Pancreas (tissue), 10 donors: ENCODE results near the gene SASH1. TPM values are rescaled to one million over a fixed set of nuclear protein-coding genes. Genes with fewer than 3 reads are reported as not detected.

ENCODE experiments used
- ATAC-seq, 4 donors: fragments of 200-7000 bp; cut with Tn5 transposase; one replicate each; pipeline versions ENCODE4 v1.8.0 to v1.9.1; 2020; ENCODE audit warnings: mild to moderate bottlenecking in 4 of 4, moderate library complexity in 4 of 4
- DNase-seq, 6 donors: peaks; one replicate each; pipeline ENCODE4 v3.0.0-alpha.2; 2020
- FAIRE-seq: peaks from 2 replicates; lab custom pipeline; 2012; peaks lifted over from hg19 to GRCh38; lab: Jason Lieb, UNC
- H3K27ac ChIP-seq, 4 donors: fragments of 200-600 bp; sonication (generic); 1 replicate in 3 of 4; 2 replicates in 1 of 4; pipeline versions ENCODE4 v1.5.0 to v1.8.0; 2020
- H3K27me3 ChIP-seq, 4 donors: fragments of 200-600 bp; one replicate each; pipeline ENCODE4 v1.8.0; 2021
- H3K36me3 ChIP-seq, 3 donors: fragments of 200-600 bp; sonication (generic) in 1 of 3; one replicate each; pipeline versions ENCODE4 v1.5.0 to v1.8.0; 2020 to 2021
- H3K4me1 ChIP-seq, 3 donors: fragments of 200-600 bp; one replicate each; pipeline ENCODE4 v1.8.0; 2021
- H3K4me3 ChIP-seq, 4 donors: fragments of 200-600 bp; sonication (generic) in 2 of 4; one replicate each; pipeline versions ENCODE4 v1.5.0 to v1.8.0; 2020 to 2021
- H3K9me3 ChIP-seq, 4 donors: fragments of 200-600 bp; one replicate each; pipeline ENCODE4 v1.8.0; 2021
- CTCF ChIP-seq, 4 donors: fragments of 200-600 bp; sonication (generic) in 3 of 4; IDR thresholded peaks; one replicate each; pipeline versions ENCODE4 v1.5.0 to v1.8.0; 2021; ENCODE audit warnings: antibody characterized with exemption in 4 of 4
- WGBS, 2 donors: extraction: QIAGEN DNeasy Blood & Tissue Kit; methylation state at CpG; one replicate each; pipeline ENCODE4 v1.1.7; 2013; 5-methylcytosine and 5-hydroxymethylcytosine counted together
- intact Hi-C, 3 donors: fragments of 100-400 bp; cut with DNase I; formaldehyde crosslinking; loops; one replicate each; pipeline versions ENCODE4 v1.11.1 to v1.14.2; 2022
- polyA plus RNA-seq, 2 donors: library from polyadenylated mRNA; stranded (reverse); fragments of 200-250 nt; gene quantifications; one replicate each; pipeline ENCODE4 v1.2.3, GENCODE V29; 2013
- total RNA-seq, 6 donors: library from RNA; stranded (reverse); fragmentation: NEBNext Ultra II Directional in 4 of 6; extraction: Animal tissue kit (Norgen Biotek cat#: 25700) in 4 of 6; gene quantifications; one replicate each; pipeline versions ENCODE4 v1.2.1 to v1.2.4, GENCODE V29; 2021 to 2023
- donor health status: healthy with polysubstance abuse.
- donor health status: DM: no; HTN: no; CAD: no; lungs with moderate emphysema.
- donor health status: DM: no; HTN: no; CAD: no.
- donor health status: control.
- donor health status: control.
- donor health status: Bipolar disorder and iron deficiency.
- donor health status: DM: yes; HTN: yes; CAD: no.
- donor health status: DM: no; HTN: no; CAD: no.
- donor health status: DM: no; HTN: no; CAD: no.
- donor health status: DM: yes; HTN: yes; CAD: no.

The SASH1 gene
- total and polyA plus RNA-seq, 8 donors, result 5.1 to 15.3 (median 8.9) TPM

- Histone ChIP-seq H3K9me3 (no peaks in the 10 kb centered on the region), H3K36me3 (no peaks in the 10 kb centered on the region), H3K4me3 (no peak overlapping the region), H3K27ac (no peak overlapping the region), H3K27me3 (no peaks in the 10 kb centered on the region), H3K4me1 (peaks cover 0 to 7% (median 3%) of the 10 kb centered on the region in 3 donors)
- ATAC-seq (no peak), FAIRE-seq (no peak), DNase-seq (no peak)
- intact Hi-C loops, result no loop called here
- TF ChIP-seq CTCF (IDR thresholded peaks at IDR 0.05), result no peak
- 8 to 13% methylated on average over 1 of the region's 1 CpG for WGBS, 2 donors
Measured at GRCh38 chr6:148345176-148345575, 2.5 kb downstream of the SASH1 start.

GRCh38 chr6:148345578-148345977 lies 2.9 kb downstream of the SASH1 start:
- no peak for TF ChIP-seq CTCF (IDR thresholded peaks at IDR 0.05)
- DNase-seq (no peak), ATAC-seq (no peak), FAIRE-seq (no peak)
- no peaks in the 10 kb centered on the region for H3K36me3 ChIP-seq
- intact Hi-C loops, result no loop called here
- no peaks in the 10 kb centered on the region for H3K9me3 ChIP-seq
- no peaks in the 10 kb centered on the region for H3K27me3 ChIP-seq
- WGBS, 2 donors, result 63 to 73% methylated on average over 4 of the region's 4 CpGs
- H3K4me1 ChIP-seq, result peaks cover 0 to 7% (median 3%) of the 10 kb centered on the region in 3 donors
- H3K4me3 ChIP-seq, result no peak overlapping the region
- no peak overlapping the region for H3K27ac ChIP-seq

GRCh38 chr6:148346681-148347440 lies 4.2 kb downstream of the SASH1 start:
- Histone ChIP-seq H3K36me3 (no peaks in the 10 kb centered on the region), H3K4me1 (peaks cover 0 to 3% (median 1%) of the 10 kb centered on the region in 3 donors), H3K9me3 (no peaks in the 10 kb centered on the region), H3K27me3 (no peaks in the 10 kb centered on the region), H3K4me3 (no peak overlapping the region), H3K27ac (no peak overlapping the region)
- TF ChIP-seq CTCF (IDR thresholded peaks at IDR 0.05), result no peak
- DNase-seq, result no peak
- WGBS, 2 donors, result 69 to 81% methylated on average over 6 of the region's 6 CpGs
- intact Hi-C loops, result no loop called here
- ATAC-seq, result no peak
- FAIRE-seq, result no peak

- ATAC-seq, result no peak
- H3K9me3 ChIP-seq, result no peaks in the 10 kb centered on the region
- no peak for TF ChIP-seq CTCF (IDR thresholded peaks at IDR 0.05)
- intact Hi-C loops, result no loop called here
- no peak overlapping the region for H3K4me3 ChIP-seq
- no peaks in the 10 kb centered on the region for H3K27me3 ChIP-seq
- H3K27ac ChIP-seq, result no peak overlapping the region
- WGBS, 2 donors, result 62 to 69% methylated on average over 4 of the region's 4 CpGs
- no peak for FAIRE-seq
- no peaks in the 10 kb centered on the region for H3K36me3 ChIP-seq
- H3K4me1 ChIP-seq, result peaks cover 0 to 3% (median 0%) of the 10 kb centered on the region in 3 donors
- no peak for DNase-seq
Measured at GRCh38 chr6:148347441-148348054, 4.9 kb downstream of the SASH1 start.

- intact Hi-C loops, result no loop called here
- H3K36me3 ChIP-seq, result no peaks in the 10 kb centered on the region
- no peak overlapping the region for H3K4me3 ChIP-seq
- H3K9me3 ChIP-seq, result no peaks in the 10 kb centered on the region
- no peak overlapping the region for H3K27ac ChIP-seq
- 85% methylated on average over 3 of the region's 3 CpGs for WGBS, 2 donors
- no peak for TF ChIP-seq CTCF (IDR thresholded peaks at IDR 0.05)
- no peaks in the 10 kb centered on the region for H3K27me3 ChIP-seq
- ATAC-seq (no peak), FAIRE-seq (no peak), DNase-seq (no peak)
- peaks cover 0 to 3% (median 0%) of the 10 kb centered on the region in 3 donors for H3K4me1 ChIP-seq
Measured at GRCh38 chr6:148348335-148348734, 5.7 kb downstream of the SASH1 start.
